Keratinocyte (primary cell): ENCODE data around the gene DCUN1D1. TPM values are rescaled to one million over a fixed set of nuclear protein-coding genes. Genes with fewer than 3 reads are reported as not detected.

Experiments used
- DNase-seq: peaks from one replicate; pipeline ENCODE4 v3.0.0-alpha.2; 2011; ENCODE audit warnings: low read depth, missing footprints, low spot score
- FAIRE-seq: peaks from 2 replicates; lab custom pipeline; 2011; peaks lifted over from hg19 to GRCh38; lab: Jason Lieb, UNC
- H2AFZ ChIP-seq: 2 replicates; pipeline ENCODE4 v1.6.0; 2012; ENCODE audit warnings: low read length, control low read depth, inconsistent platforms; ENCODE audit not compliant: control insufficient read depth
- H3K27ac ChIP-seq: 2 replicates; pipeline ENCODE4 v1.5.1; 2011; ENCODE audit warnings: low read length; ENCODE audit not compliant: control insufficient read depth, insufficient read depth
- H3K27me3 ChIP-seq: 3 replicates; pipeline ENCODE4 v1.6.0; 2011; ENCODE audit warnings: low read length; ENCODE audit not compliant: control insufficient read depth, insufficient read depth; ENCODE audit errors: extremely low read depth
- H3K36me3 ChIP-seq, 2 experiments: 2 replicates in 1 of 2; 3 replicates in 1 of 2; pipeline ENCODE4 v1.5.1; 2011; ENCODE audit warnings: low read length in 2 of 2, mild to moderate bottlenecking in 1 of 2; ENCODE audit not compliant: control insufficient read depth in 2 of 2, insufficient read depth in 2 of 2; ENCODE audit errors: extremely low read depth in 1 of 2
- H3K4me1 ChIP-seq: 3 replicates; pipeline ENCODE4 v1.5.1; 2011; ENCODE audit warnings: low read length; ENCODE audit not compliant: control insufficient read depth, insufficient read depth; ENCODE audit errors: extremely low read depth
- H3K4me2 ChIP-seq: 3 replicates; pipeline ENCODE4 v1.6.0; 2011; ENCODE audit warnings: low read depth, low read length; ENCODE audit not compliant: control insufficient read depth, insufficient read depth; ENCODE audit errors: extremely low read depth
- H3K4me3 ChIP-seq, 3 experiments: fragments of 200-600 bp in 1 of 3; sonication (generic) in 1 of 3; 2 replicates in 2 of 3; 3 replicates in 1 of 3; pipeline ENCODE4 v1.5.1; 2011 to 2016; ENCODE audit warnings: low read length in 3 of 3, mild to moderate bottlenecking in 3 of 3, control low read depth in 2 of 3, inconsistent platforms in 1 of 3, low read depth in 1 of 3, mixed read lengths in 1 of 3, mixed run types in 1 of 3, moderate library complexity in 1 of 3; ENCODE audit not compliant: control insufficient read depth in 2 of 3, insufficient read depth in 2 of 3; ENCODE audit errors: extremely low read depth in 1 of 3
- H3K79me2 ChIP-seq: 2 replicates; pipeline ENCODE4 v1.6.0; 2012; ENCODE audit warnings: low read length; ENCODE audit not compliant: control insufficient read depth, insufficient read depth
- H3K9ac ChIP-seq: 3 replicates; pipeline ENCODE4 v1.6.0; 2011; ENCODE audit warnings: low read length; ENCODE audit not compliant: control insufficient read depth, insufficient read depth; ENCODE audit errors: extremely low read depth
- H3K9me1 ChIP-seq: 3 replicates; pipeline ENCODE4 v1.6.0; 2011; ENCODE audit warnings: low read length; ENCODE audit not compliant: control insufficient read depth, insufficient read depth; ENCODE audit errors: extremely low read depth
- H3K9me3 ChIP-seq: 2 replicates; pipeline ENCODE4 v1.5.1; 2012; ENCODE audit warnings: low read depth, low read length; ENCODE audit not compliant: control insufficient read depth
- H4K20me1 ChIP-seq: 3 replicates; pipeline ENCODE4 v1.6.0; 2011; ENCODE audit warnings: low read length; ENCODE audit not compliant: control insufficient read depth, insufficient read depth; ENCODE audit errors: extremely low read depth
- EZH2 ChIP-seq: IDR thresholded peaks from one replicate; pipeline ENCODE4 v1.6.1; 2012; ENCODE audit warnings: inconsistent platforms, mild to moderate bottlenecking, low read length, moderate library complexity
- dilution Hi-C: fragments of 300-500 bp; cut with MboI; formaldehyde crosslinking; loops from one replicate; pipeline ENCODE4 v1.7.0; 2020; ENCODE audit warnings: low sequenced_read_pairs; ENCODE audit not compliant: extremely low pct_ligation_motif_present
- polyA plus RNA-seq, 5 experiments: library from polyadenylated mRNA; depleted of rRNA in 3 of 5; stranded (reverse) in 3 of 5; stranded (forward) in 1 of 5; unstranded in 1 of 5; fragments of >200 nt; gene quantifications; 1 replicate in 1 of 5; 2 replicates in 3 of 5; 3 replicates in 1 of 5; pipeline versions ENCODE4 v1.2.1 to v1.2.3, GENCODE V29; 2011 to 2012; ENCODE audit warnings: missing spikeins in 2 of 5, low read depth in 1 of 5, low replicate concordance in 1 of 5
- TF ChIP-seq, protein P1 (sequence below), 3 experiments: IDR thresholded peaks in 1 of 3; conservative IDR thresholded peaks in 1 of 3; optimal IDR thresholded peaks in 1 of 3; 2 replicates in 2 of 3; 3 replicates in 1 of 3; pipeline versions ENCODE3 to v1.5.1; 2011; ENCODE audit warnings: low read length in 3 of 3, mild to moderate bottlenecking in 3 of 3, moderate library complexity in 2 of 3, control low read depth in 1 of 3, inconsistent platforms in 1 of 3; ENCODE audit not compliant: insufficient read depth in 2 of 3; ENCODE audit errors: extremely low read depth in 1 of 3

DCUN1D1 gene
- polyA plus RNA-seq, 1 donor (not counting 4 experiments of a cell fraction or from before 2014, with no cell fraction given): 30.1 TPM

DNA sequence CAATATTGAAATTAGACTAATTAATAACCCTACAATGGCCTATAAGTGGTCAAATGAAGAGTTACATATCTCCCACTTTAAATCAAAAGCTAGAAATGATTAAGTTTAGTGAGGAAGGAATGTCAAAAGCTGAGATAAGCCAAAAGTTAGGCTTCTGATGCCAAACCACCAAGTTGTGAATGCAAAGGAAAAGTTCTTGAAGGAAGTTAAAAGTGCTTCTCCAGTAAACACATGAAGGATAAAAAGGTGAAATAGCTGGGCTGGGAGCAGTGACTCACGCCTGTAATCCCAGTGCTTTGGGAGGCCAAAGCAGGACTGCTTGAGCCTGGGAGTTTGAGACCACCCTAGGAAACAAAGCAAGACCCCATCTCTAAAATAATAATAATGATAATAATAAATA lies 46.9 kb upstream of the DCUN1D1 start:
- H3K27me3 ChIP-seq: no peaks in the 10 kb centered on the region
- dilution Hi-C loops: no loop called here
- H2AFZ ChIP-seq: no peak overlapping the region
- no peaks in the 10 kb centered on the region for H3K79me2 ChIP-seq
- peaks cover 0 to 3% of the 10 kb centered on the region in 2 experiments for H3K36me3 ChIP-seq
- H3K9me1 ChIP-seq: no peaks in the 10 kb centered on the region
- H3K9me3 ChIP-seq: no peaks in the 10 kb centered on the region
- no peak overlapping the region for H3K9ac ChIP-seq
- no peaks in the 10 kb centered on the region for H4K20me1 ChIP-seq
- no peak for DNase-seq
- FAIRE-seq: no peak
- H3K4me1 ChIP-seq: no peaks in the 10 kb centered on the region
- no peak for TF ChIP-seq EZH2
- TF ChIP-seq, protein P1, sequence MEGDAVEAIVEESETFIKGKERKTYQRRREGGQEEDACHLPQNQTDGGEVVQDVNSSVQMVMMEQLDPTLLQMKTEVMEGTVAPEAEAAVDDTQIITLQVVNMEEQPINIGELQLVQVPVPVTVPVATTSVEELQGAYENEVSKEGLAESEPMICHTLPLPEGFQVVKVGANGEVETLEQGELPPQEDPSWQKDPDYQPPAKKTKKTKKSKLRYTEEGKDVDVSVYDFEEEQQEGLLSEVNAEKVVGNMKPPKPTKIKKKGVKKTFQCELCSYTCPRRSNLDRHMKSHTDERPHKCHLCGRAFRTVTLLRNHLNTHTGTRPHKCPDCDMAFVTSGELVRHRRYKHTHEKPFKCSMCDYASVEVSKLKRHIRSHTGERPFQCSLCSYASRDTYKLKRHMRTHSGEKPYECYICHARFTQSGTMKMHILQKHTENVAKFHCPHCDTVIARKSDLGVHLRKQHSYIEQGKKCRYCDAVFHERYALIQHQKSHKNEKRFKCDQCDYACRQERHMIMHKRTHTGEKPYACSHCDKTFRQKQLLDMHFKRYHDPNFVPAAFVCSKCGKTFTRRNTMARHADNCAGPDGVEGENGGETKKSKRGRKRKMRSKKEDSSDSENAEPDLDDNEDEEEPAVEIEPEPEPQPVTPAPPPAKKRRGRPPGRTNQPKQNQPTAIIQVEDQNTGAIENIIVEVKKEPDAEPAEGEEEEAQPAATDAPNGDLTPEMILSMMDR (optimal IDR thresholded peaks at IDR 0.05 in 1 of 3, IDR thresholded peaks at IDR 0.05 in 1 of 3, conservative IDR thresholded peaks at IDR 0.05 in 1 of 3; ENCODE audit: extremely low read depth in 1 of 3, insufficient read depth in 2 of 3, low read length in 3 of 3): no peak
- no peak overlapping the region for H3K4me3 ChIP-seq
- no peak overlapping the region for H3K4me2 ChIP-seq
- H3K27ac ChIP-seq: no peak overlapping the region

DNA sequence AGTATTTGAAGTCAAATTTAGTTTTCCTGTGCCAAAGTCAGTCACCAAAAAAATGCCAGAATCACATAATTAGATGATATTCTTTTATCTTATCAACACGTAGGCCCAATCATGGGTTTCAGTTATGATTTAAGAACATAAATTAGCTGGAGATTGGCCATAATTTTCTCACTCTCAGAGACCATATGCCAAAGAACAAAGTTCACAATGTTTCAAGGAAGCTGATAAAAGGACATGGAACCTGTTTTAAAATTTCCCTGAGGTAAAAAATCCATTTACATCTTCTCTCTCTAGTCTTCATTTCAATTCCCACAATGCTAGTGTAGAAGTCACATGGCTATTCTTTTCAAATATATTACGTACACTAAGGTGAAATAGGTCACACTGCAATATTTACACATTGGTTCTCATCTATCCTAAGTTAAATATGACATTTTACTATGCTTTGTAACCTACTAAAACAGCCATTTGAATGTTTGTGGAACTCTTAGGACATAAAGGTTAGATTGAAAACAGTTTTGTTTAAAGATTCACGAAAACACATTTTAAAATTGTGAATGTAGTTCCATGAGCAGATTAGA lies 42.7 kb upstream of the DCUN1D1 start:
- no peaks in the 10 kb centered on the region for H3K27me3 ChIP-seq
- H3K9me1 ChIP-seq: no peaks in the 10 kb centered on the region
- H3K27ac ChIP-seq: no peak overlapping the region
- no peak overlapping the region for H3K4me3 ChIP-seq
- H3K9me3 ChIP-seq: no peaks in the 10 kb centered on the region
- no peak overlapping the region for H3K9ac ChIP-seq
- dilution Hi-C loops: no loop called here
- FAIRE-seq (no peak), DNase-seq (no peak)
- TF ChIP-seq, protein P1 (optimal IDR thresholded peaks at IDR 0.05 in 1 of 3, IDR thresholded peaks at IDR 0.05 in 1 of 3, conservative IDR thresholded peaks at IDR 0.05 in 1 of 3; ENCODE audit: extremely low read depth in 1 of 3, insufficient read depth in 2 of 3, low read length in 3 of 3): no peak
- TF ChIP-seq EZH2: no peak
- no peak overlapping the region for H2AFZ ChIP-seq
- no peak overlapping the region for H3K4me2 ChIP-seq
- H3K79me2 ChIP-seq: no peaks in the 10 kb centered on the region
- H3K36me3 ChIP-seq: peaks cover 0 to 6% of the 10 kb centered on the region in 2 experiments
- H3K4me1 ChIP-seq: no peaks in the 10 kb centered on the region
- H4K20me1 ChIP-seq: no peaks in the 10 kb centered on the region
